Brain pericyte (primary cell): ENCODE data around the gene TEX54.
"Not testable (repeated sequence)": the region's sequence is repeated elsewhere in the genome, so short reads cannot be mapped to it uniquely, and the experiment has no call there.

Source experiments
- DNase-seq: peaks from one replicate; pipeline ENCODE4 v3.0.0-alpha.2; 2012; ENCODE audit warnings: low read depth, low spot score

Gene TEX54

GRCh38 chr11:62832336-62833234 is at the start of gene TEX54:
Gene TEX54 (minus strand): TSS chr11:62832841.
- peak; percentile 24 for DNase-seq

- DNase-seq: no peak
Measured at GRCh38 chr11:62882431-62882749, 49.7 kb upstream of the TEX54 start.

GRCh38 chr11:62881579-62882430 is 49.2 kb upstream of the TEX54 start:
- peak; percentile 86 for DNase-seq

- peak; percentile 60 for DNase-seq
Measured at GRCh38 chr11:62880803-62881578, 48.4 kb upstream of the TEX54 start, which contains the start of gene SLC3A2. Gene SLC3A2 (plus strand): TSS chr11:62880896. CDS start chr11:62881024, 128 bp downstream.

GRCh38 chr11:62880231-62880802 is 47.7 kb upstream of the TEX54 start:
- no peak for DNase-seq

- no peak for DNase-seq
Measured at GRCh38 chr11:62879235-62879978, 46.8 kb upstream of the TEX54 start.

GRCh38 chr11:62876712-62877111 is 44.1 kb upstream of the TEX54 start:
- DNase-seq: no peak

- DNase-seq: no peak
Measured at GRCh38 chr11:62875698-62876478, 43.2 kb upstream of the TEX54 start.

- DNase-seq: no peak
Measured at GRCh38 chr11:62874851-62875250, 42.2 kb upstream of the TEX54 start.

- no peak for DNase-seq
Measured at GRCh38 chr11:62865635-62866034, 33.0 kb upstream of the TEX54 start.

- DNase-seq: no peak
Measured at GRCh38 chr11:62863687-62864335, 31.2 kb upstream of the TEX54 start.

GRCh38 chr11:62861564-62862192 is 29.0 kb upstream of the TEX54 start:
- not testable (repeated sequence) for DNase-seq

- no peak for DNase-seq
Measured at GRCh38 chr11:62860835-62861563, 28.4 kb upstream of the TEX54 start.

- DNase-seq: not testable (repeated sequence)
Measured at GRCh38 chr11:62859281-62859703, 26.7 kb upstream of the TEX54 start.

- DNase-seq: no peak
Measured at GRCh38 chr11:62858201-62858600, 25.6 kb upstream of the TEX54 start.

GRCh38 chr11:62857541-62857982 is 24.9 kb upstream of the TEX54 start:
- no peak for DNase-seq

- DNase-seq: no peak
Measured at GRCh38 chr11:62856333-62856895, 23.8 kb upstream of the TEX54 start.
